NOMO-1 treated with dmso at 0.1 percent for 144 hours (cell line): ENCODE results near the gene TRABD2B.
"Not testable (repeated sequence)": the region's sequence is repeated elsewhere in the genome, so short reads cannot be mapped to it uniquely, and the experiment has no call there.

ENCODE experiments used
- DNase-seq: peaks from one replicate; lab custom pipeline; 2025; ENCODE audit not compliant: unreplicated experiment; lab: John Stamatoyannopoulos, UW

TRABD2B gene

GRCh38 chr1:47970882-47971281 lies 26.3 kb downstream of the TRABD2B start:
- no peak for DNase-seq

GRCh38 chr1:47969478-47969877 lies 27.7 kb downstream of the TRABD2B start:
- no peak for DNase-seq

GRCh38 chr1:47968556-47968888 lies 28.7 kb downstream of the TRABD2B start:
- no peak for DNase-seq

- DNase-seq, result no peak
Measured at GRCh38 chr1:47967864-47968555, 29.2 kb downstream of the TRABD2B start.

GRCh38 chr1:47965816-47966215 lies 31.4 kb downstream of the TRABD2B start:
- no peak for DNase-seq

GRCh38 chr1:47964636-47965035 lies 32.5 kb downstream of the TRABD2B start:
- DNase-seq, result no peak

- DNase-seq, result no peak
Measured at GRCh38 chr1:47963568-47964358, 33.4 kb downstream of the TRABD2B start.

GRCh38 chr1:47962750-47963492 lies 34.3 kb downstream of the TRABD2B start:
- DNase-seq, result no peak

GRCh38 chr1:47961835-47962234 lies 35.4 kb downstream of the TRABD2B start:
- DNase-seq, result not testable (repeated sequence)

- DNase-seq, result not testable (repeated sequence)
Measured at GRCh38 chr1:47956491-47956890, 40.7 kb downstream of the TRABD2B start.

GRCh38 chr1:47953661-47954060 lies 43.5 kb downstream of the TRABD2B start:
- no peak for DNase-seq

GRCh38 chr1:47951545-47952235 lies 45.5 kb downstream of the TRABD2B start:
- no peak for DNase-seq

GRCh38 chr1:47951026-47951425 lies 46.2 kb downstream of the TRABD2B start:
- no peak for DNase-seq

- no peak for DNase-seq
Measured at GRCh38 chr1:47950471-47950870, 46.7 kb downstream of the TRABD2B start.

- no peak for DNase-seq
Measured at GRCh38 chr1:47948126-47948525, 49.1 kb downstream of the TRABD2B start.

- no peak for DNase-seq
Measured at GRCh38 chr1:47947531-47947930, 49.7 kb downstream of the TRABD2B start.

GRCh38 chr1:47944561-47944960 lies 52.6 kb downstream of the TRABD2B start:
- no peak for DNase-seq

- DNase-seq, result no peak
Measured at GRCh38 chr1:47942240-47942629, 55.0 kb downstream of the TRABD2B start.

GRCh38 chr1:47941609-47942239 lies 55.5 kb downstream of the TRABD2B start:
- DNase-seq, result no peak

- DNase-seq, result no peak
Measured at GRCh38 chr1:47940779-47941178, 56.4 kb downstream of the TRABD2B start.

GRCh38 chr1:47940326-47940725 lies 56.9 kb downstream of the TRABD2B start:
- no peak for DNase-seq
